ENCODE results near the gene ALPL.

The ALPL gene

DNA sequence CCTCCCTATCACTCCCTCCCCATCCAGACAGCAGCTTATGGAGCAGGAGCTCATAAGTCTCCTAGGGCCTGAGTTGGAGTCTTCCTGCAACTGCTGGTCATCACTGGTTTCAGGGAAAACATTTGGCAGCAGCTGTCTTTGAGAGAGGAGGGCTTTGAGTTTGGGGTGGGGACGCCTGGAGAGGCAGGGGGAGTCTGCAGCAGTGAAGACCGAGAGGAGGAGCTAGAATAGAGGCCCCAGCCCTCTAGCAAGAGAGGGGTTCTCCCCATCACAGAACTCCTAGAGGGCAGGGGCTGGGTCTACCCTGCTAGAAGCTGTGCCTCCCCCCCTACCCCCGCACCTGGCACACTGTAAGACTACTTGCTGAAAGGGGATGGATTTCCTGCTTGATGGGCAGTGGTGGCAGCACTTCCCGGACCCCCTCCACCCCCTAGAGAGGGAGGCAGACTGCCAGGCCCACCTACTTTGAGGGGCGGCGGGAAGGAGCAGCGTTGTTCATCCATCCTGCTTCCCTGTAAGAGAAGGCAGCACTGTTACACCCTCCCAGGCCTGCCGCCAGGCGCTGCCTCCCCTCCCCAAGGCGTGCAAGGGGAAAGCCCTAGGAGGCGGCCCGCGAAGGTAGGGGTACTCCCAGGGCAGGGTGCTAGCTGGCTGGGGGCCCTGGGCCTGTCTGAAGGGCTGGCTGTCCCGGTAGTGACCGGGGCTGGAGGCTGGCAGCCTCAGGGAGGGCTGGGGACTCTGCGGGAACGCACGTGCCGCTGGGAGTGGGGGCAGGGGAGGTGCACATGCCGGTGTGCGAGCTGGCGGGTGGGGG, 109.5 kb downstream of the ALPL start:
- no peak for DNase-seq (ENCODE audit: low read depth, low spot score)

DNA sequence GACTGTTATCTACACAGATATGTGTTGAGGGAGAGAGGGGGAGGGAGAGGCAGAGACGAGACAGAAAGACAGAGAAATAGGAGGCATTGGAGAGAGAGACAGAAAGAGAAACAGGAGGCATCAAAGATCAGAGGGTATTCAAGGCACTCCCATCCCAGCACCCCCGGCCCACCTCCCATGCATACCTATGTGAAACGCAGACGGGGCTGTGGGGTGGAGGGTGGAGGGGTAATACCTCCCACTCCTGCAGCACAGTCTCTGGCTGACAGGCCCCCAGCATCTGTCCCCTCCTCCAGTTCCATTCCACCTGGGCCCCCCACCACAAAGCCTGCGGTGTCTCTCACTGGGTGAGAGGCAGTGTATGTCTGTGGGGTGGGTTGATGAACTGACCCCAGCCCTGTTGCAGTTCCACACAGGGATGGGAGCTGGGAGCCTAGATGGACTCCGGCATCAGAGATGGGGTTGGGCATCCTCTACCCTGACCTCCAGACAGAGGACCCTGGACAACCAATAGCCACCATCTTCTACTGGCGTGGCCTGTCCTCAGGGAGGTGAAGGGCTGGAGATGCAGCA, 110.2 kb downstream of the ALPL start:
- DNase-seq (ENCODE audit: low read depth, low spot score), result no peak

DNA sequence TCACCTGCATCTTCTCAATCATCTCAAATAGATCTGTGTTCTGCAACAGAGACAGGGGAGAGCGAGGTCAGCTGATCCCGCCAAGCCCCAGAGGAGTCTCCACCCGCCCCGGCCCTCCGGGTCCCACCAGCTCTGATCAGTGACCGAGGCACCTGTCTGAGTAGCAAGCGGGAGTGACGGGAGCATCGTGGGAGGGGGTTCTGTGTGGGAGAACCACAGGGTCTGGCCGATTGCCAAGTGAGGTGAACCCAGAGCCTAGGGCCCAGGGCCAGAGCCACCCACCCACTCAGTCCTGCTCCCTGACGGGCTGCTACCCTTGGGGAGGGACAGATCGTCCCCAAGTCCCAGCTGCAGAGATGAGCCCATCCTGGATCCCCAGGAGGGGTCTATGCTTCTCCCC, 110.8 kb downstream of the ALPL start:
- DNase-seq (ENCODE audit: low read depth, low spot score), result no peak

DNA sequence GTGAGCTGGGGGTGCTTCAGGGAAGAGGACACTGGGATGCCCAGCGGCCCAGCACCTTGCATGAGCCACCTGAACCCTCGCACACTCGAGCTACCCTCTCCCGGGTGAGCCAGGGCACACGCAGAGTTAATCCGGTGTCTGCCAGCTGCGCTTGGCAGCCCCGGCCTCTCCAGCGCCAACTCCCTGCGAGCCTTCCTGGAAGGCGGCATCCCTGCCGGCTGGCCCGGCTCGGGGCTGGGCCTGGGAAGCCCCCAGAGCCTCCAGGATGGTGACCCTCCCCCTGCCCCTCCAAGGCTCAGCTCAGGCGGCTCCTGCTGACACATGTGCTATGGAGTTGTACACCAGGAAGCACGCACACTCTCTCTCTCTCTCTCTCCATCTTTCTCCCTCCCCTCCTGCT, 111.3 kb downstream of the ALPL start:
- no peak for DNase-seq (ENCODE audit: low read depth, low spot score)

DNA sequence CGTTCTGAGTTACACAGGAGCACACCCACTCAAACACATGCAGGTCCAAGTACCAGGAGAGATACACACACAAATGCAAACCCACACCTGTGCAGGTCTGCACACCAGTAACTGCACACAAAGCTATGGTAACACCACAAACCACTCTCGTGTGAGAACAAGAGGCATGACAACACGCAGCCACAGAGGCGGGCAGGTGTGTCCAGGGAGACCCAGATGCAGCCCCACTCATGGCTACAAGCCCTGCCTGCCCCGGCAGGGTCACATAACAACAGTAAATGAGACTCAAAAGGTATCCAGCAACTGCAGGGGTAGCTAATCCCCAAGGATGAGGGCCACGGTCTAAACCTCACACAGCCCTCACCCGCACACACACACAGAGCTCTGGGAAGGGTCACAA, 111.8 kb downstream of the ALPL start:
- no peak for DNase-seq (ENCODE audit: low read depth, low spot score)

DNA sequence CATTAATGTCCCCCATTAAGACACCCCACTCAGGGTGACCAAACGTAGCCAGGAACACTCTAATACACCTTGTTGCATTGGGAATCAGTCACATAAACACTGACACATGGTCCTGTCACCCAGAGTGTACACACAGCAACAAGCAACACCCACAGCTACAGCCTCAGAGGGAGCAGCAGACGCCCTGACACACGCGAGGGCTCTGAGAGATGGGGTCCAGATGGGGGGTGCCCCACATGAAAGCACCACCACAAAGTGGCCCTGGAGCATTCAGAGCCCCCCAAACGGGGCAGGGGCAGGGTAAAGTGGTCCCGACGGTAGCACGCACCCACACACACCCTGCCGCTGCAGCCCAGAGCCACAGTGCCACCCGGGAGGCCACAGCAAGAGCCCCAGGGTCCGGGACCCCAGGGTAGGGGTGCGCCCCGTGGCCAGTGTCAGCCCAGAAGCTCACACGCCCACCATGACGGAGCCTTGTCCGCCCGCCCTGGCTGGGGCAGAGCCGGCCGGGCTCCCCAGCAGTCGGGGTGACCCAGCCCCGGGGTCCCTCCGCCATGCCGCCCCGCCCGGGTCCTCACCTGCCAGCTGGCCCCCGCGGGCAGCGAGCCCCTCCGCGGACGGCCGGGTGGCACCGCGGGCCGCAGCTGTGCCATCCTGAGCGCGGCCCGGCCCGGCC, 112.7 kb downstream of the ALPL start:
- no peak for DNase-seq (ENCODE audit: low read depth, low spot score)

DNA sequence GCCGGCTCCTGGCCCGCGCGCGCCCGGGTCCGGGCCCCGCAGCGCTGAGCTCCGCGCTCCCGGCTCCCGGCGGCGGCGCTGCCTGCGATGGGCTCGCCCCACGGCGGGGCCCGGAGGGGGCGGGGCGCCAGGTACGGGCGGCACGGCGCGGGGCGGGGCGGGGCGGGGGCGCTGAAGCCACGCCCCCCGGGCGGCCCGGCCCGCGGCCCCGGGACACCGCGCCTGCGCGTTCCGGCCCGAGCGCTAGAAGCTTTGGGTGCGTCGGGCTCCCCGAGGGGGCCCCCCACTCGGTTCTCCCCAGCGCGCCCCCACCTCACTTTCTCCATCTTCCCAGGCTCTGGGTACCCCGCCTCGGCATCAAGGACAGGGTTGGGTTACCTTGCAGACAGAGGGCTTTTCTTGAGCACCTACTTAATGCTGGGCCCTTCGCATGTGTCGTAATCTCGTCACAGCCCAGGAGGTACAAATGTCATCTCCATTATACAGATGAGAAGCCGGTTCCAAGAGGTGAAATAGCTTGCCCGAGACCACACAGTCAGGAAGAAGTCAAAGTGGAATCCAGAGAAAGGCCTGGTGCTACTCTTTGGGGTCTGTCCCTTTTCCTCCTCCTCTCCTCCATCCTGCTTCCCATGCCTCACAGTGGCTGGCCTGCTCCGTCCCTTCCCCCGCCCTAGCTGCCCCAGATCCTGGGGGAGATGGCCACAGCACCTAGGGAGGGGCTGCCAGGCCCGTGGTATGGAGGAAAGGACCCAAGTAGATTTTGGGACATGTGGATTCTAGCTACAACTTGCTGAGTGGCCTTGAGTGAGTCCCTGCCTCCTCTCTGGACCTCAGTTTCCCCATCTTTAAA, 113.5 kb downstream of the ALPL start:
- no peak for DNase-seq (ENCODE audit: low read depth, low spot score)

DNA sequence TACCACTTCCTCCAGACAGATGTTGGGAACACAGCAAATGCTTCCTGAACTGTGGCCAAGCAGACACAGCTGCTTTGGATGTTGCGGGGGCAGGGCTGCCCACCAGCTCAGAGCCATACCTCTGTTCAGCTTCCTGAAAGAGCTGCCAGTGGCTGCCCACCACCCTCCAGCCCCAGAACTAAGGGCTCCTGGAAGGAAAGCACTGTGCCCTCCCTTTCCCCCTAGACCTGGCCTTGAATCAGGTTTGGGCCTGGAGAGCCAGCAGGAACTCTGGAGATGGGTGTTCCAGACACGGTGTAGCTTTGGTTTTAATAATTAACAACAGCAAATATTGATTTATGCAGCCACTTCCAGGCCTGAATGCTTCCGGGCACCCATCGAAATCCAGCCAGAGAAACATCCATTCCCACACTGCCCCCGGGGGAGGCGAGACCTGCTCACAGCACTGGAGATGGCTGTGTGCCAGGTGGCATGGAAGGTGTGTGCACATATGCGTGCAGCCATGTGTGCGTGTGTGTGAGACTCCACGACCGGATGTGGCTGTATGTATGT, 114.3 kb downstream of the ALPL start:
- DNase-seq (ENCODE audit: low read depth, low spot score), result no peak

DNA sequence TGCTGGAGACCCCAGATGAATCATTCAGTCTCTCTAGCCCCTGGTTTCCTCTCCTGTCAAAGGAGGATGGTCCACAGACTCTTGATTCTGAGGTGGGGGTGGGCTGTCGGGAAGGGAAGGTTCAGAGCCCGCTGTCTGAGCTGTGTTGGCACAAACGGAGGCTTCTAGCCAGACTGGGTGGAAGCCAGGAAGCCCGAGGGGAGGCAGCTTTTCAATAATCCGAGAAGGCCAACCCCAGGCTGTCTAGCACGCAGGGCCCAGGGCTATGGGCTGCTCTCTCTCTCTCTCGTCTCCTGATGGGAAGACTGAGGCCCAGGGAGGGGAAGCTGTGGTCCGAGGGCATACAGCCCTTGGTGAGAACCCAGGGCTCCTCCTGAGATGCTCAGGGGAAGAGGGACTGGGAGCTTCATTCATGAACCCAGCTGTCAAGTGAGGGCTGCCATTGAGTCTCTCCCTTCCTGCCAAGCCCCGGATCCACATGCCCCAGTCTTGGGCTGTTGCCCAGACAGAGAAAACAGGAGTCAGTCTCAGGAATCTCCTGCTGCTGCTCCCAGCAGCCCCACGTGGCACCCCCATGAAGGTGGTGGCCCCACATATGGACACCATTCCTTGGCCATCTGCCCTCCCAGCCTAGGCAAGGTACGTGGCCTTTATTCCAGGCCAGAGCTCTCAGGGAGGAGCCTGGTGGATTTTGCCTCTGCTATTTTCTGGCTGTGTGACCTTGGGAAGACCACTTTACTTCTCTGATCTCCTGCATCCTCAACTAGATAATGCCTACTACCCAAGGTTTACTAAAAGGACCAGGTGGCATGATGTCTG, 115.6 kb downstream of the ALPL start:
- DNase-seq (ENCODE audit: low read depth, low spot score), result no peak

DNA sequence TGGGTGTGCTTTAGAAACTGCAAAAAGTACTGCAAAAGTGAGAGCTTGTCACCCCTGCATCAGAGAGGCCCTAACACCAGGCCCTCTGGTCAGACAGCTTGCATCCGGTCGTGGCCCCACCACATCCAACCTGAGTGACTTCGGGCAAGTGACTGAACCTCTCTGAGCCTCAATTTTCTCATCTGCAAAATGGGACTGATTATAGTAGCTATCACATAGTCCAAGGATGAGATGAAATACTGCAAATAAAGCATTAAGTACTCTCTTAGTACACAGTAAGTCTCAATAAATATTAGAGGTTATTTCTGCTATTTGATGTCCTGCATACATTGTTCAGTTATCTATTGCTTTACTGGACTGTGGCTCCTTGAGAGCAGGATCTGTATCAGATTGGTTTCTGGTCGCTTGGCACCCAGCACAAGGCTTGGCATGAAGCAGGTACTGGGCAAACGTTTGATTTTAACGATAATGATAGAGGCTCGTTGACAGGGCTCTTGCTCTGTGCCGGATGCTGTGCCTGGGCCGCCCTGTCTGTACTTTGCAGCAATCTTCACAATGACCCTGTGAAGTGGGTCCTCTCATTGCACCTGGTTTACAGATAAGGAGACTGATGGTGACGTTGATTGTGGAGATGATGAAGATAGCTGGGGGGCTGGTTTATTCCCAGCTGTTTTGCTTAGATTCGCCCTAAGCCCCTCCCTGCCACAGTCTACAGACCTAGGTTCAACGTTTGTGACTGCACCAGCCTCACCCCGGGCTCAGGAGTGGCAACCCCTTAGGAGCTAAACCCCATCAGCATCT, 116.4 kb downstream of the ALPL start:
- no peak for DNase-seq (ENCODE audit: low read depth, low spot score)

DNA sequence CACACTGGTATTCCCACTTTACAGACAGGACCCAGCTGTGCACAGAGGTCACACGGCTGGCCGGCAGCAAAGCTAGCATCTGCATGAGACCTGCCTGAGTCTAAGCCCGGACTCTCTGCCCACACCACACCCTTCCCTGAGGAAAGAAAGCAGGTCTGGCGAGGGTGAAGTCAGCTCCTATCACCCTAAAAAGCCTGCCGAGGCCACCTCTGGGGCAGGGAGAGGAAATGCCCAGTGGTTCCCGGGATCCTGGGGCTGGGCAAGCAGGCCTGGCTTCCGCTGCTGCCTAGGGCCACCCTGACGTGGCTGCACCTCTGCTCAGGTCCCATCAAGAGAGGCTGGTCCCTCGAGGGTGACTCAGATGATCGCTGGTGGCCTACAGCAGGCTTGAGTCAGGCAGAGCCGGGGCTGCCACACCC, 117.7 kb downstream of the ALPL start:
- DNase-seq (ENCODE audit: low read depth, low spot score), result no peak
